ENCODE data around the gene SHF.

DNA sequence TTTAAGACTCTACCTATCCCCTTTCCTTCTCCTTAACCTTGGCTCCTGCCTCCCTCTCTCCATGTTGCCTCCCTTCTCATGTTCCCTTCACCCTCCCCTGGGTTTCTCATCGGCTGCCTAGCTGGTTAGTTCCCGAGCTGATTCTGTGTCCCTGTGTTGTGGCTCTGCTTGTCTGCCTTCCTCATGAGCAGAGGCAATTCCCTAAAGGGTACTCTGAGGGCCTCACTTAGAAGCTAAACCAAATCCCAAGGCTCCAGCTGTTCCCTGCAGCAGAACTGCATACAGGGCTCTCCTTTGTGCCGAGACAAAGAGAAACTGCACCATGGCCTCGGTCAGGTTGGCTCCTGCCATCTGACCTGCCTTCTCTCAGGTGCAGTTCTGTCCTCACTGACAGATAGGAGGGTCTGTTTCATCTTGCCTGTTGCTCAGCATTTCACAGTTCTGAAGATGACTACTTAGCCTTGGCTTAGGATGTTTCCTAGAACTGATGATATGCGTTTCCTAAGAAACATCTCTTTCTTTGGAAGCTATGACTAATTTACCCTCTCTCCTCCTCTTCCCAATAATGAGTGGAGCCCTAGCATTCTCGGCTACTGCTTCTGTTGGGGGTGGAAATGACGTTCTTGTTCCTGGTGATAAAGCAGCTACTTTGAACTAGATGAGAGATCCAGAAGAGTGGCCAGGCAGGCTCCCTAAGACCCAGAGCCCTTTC is 30.9 kb downstream of the SHF start:
- no peak for TF ChIP-seq EZH2phosphoT487 (IDR thresholded peaks at IDR 0.05; ENCODE audit: insufficient read depth, low read depth)
- TF ChIP-seq EZH2 (IDR thresholded peaks at IDR 0.05; ENCODE audit: insufficient read depth, poor library complexity, severe bottlenecking), result no peak
